Mucosa of descending colon (tissue), 3 donors: ENCODE results near the gene PPM1L. TPM values are rescaled to one million over a fixed set of nuclear protein-coding genes. Genes with fewer than 3 reads are reported as not detected.

Experiments
- ATAC-seq: fragments of 200-7000 bp; cut with Tn5 transposase; one replicate; pipeline ENCODE4 v1.9.1; 2020; ENCODE audit warnings: mild to moderate bottlenecking, moderate library complexity
- DNase-seq, 3 donors: peaks; one replicate each; pipeline ENCODE4 v3.0.0-alpha.2; 2020
- H3K36me3 ChIP-seq: fragments of 200-600 bp; one replicate; pipeline ENCODE4 v1.8.0; 2021; ENCODE audit warnings: low read depth, mild to moderate bottlenecking
- H3K4me1 ChIP-seq: fragments of 200-600 bp; one replicate; pipeline ENCODE4 v1.8.0; 2021; ENCODE audit warnings: low read depth, mild to moderate bottlenecking
- H3K4me3 ChIP-seq: fragments of 200-600 bp; one replicate; pipeline ENCODE4 v1.8.0; 2021; ENCODE audit warnings: mild to moderate bottlenecking
- H3K9me3 ChIP-seq: fragments of 200-600 bp; one replicate; pipeline ENCODE4 v1.8.0; 2021; ENCODE audit warnings: mild to moderate bottlenecking
- CTCF ChIP-seq: fragments of 200-600 bp; IDR thresholded peaks from one replicate; pipeline ENCODE4 v1.8.0; 2022; ENCODE audit warnings: antibody characterized with exemption, mild to moderate bottlenecking
- intact Hi-C, 2 donors: fragments of 100-400 bp; cut with DNase I in 1 of 2; cut with micrococcal nuclease in 1 of 2; formaldehyde crosslinking; loops; one replicate each; pipeline versions ENCODE4 v1.11.0 to v1.11.1; 2022; cut with DNase I, micrococcal nuclease
- total RNA-seq, 3 donors: library from RNA; stranded (reverse); fragmentation: NEBNext Ultra II Directional in 2 of 3; extraction: Animal tissue kit (Norgen Biotek cat#: 25700) in 2 of 3; gene quantifications; one replicate each; pipeline versions ENCODE4 v1.2.1 to v1.2.4, GENCODE V29; 2021 to 2023
- donor health status: DM: no; HTN: no; CAD: no; lungs with moderate emphysema.
- donor health status: DM: no; HTN: no; CAD: no.
- donor health status: DM: no; HTN: yes; CAD: no.

Gene PPM1L
- total RNA-seq, 3 donors from 2014 or later = 16.2 to 47.9 (median 21.6) TPM

- Histone ChIP-seq H3K4me3 (no peak overlapping the region), H3K9me3 (no peaks in the 10 kb centered on the region), H3K36me3 (no peaks in the 10 kb centered on the region), H3K4me1 (no peaks in the 10 kb centered on the region)
- DNase-seq (peak in 1 of 3 donors; percentile 9), ATAC-seq (peak; percentile 44)
- TF ChIP-seq CTCF = no peak
- intact Hi-C loops = no loop called here
These were observed 35.8 kb upstream of the PPM1L start for GRCh38 chr3:160720123-160720746.

- intact Hi-C loops = no loop called here
- no peak for ATAC-seq
These were observed 33.7 kb upstream of the PPM1L start for GRCh38 chr3:160722331-160722730.

GRCh38 chr3:160725338-160725737, 30.7 kb upstream of the PPM1L start:
- Histone ChIP-seq H3K4me1 (no peaks in the 10 kb centered on the region), H3K9me3 (no peaks in the 10 kb centered on the region), H3K4me3 (no peak overlapping the region), H3K36me3 (no peaks in the 10 kb centered on the region)
- no peak for ATAC-seq
- intact Hi-C loops = no loop called here
- TF ChIP-seq CTCF = no peak
- no peak for DNase-seq

More at GRCh38 chr3:160722331-160722730, 33.7 kb upstream of the PPM1L start:
- Histone ChIP-seq H3K4me3 (no peak overlapping the region), H3K4me1 (no peaks in the 10 kb centered on the region), H3K36me3 (no peaks in the 10 kb centered on the region), H3K9me3 (no peaks in the 10 kb centered on the region)
- no peak for DNase-seq
- no peak for TF ChIP-seq CTCF

- DNase-seq (no peak), ATAC-seq (no peak)
- Histone ChIP-seq H3K36me3 (no peaks in the 10 kb centered on the region), H3K9me3 (no peaks in the 10 kb centered on the region), H3K4me1 (no peaks in the 10 kb centered on the region), H3K4me3 (no peak overlapping the region)
- intact Hi-C loops = no loop called here
- no peak for TF ChIP-seq CTCF
These were observed 20.2 kb upstream of the PPM1L start for GRCh38 chr3:160735826-160736225.

- H3K9me3 ChIP-seq = no peaks in the 10 kb centered on the region
- TF ChIP-seq CTCF = no peak
- no peaks in the 10 kb centered on the region for H3K4me1 ChIP-seq
- no peak overlapping the region for H3K4me3 ChIP-seq
- ATAC-seq (no peak), DNase-seq (no peak)
- intact Hi-C loops = no loop called here
- no peaks in the 10 kb centered on the region for H3K36me3 ChIP-seq
These were observed 18.0 kb upstream of the PPM1L start for GRCh38 chr3:160738048-160738447.

- intact Hi-C loops = no loop called here
- TF ChIP-seq CTCF = no peak
- Histone ChIP-seq H3K36me3 (no peaks in the 10 kb centered on the region), H3K4me3 (no peak overlapping the region), H3K9me3 (no peaks in the 10 kb centered on the region), H3K4me1 (no peaks in the 10 kb centered on the region)
- no peak for ATAC-seq
- no peak for DNase-seq
These were observed 17.0 kb upstream of the PPM1L start for GRCh38 chr3:160739079-160739478.
